Esophagus muscularis mucosa (tissue), 3 donors: Measurements from ENCODE around the gene SOAT1.

Source experiments
- CTCF ChIP-seq, 3 experiments: fragments of 200-600 bp in 2 of 3; fragments of 450-650 bp in 1 of 3; sonication (generic) in 2 of 3; IDR thresholded peaks; one replicate each; pipeline ENCODE4 v1.5.1; 2017 to 2019; ENCODE audit warnings: antibody characterized with exemption in 3 of 3, mild to moderate bottlenecking in 2 of 3, moderate library complexity in 1 of 3
- POLR2A ChIP-seq: fragments of 450-650 bp; IDR thresholded peaks from one replicate; pipeline ENCODE4 v1.6.1; 2017; ENCODE audit warnings: antibody characterized with exemption, moderate library complexity, mild to moderate bottlenecking, low read depth

- TF ChIP-seq CTCF (IDR thresholded peaks at IDR 0.05) (no peak), POLR2A (no peak)
Measured at GRCh38 chr1:179311149-179311700, 17.6 kb downstream of the SOAT1 start.
